NCI-H345 treated with DMSO at 0.1 percent for 48 hours (cell line): ENCODE results near the gene FAM181A.

Experiments
- DNase-seq: peaks from one replicate; lab custom pipeline; 2025; ENCODE audit not compliant: unreplicated experiment; lab: John Stamatoyannopoulos, UW

FAM181A gene

DNA sequence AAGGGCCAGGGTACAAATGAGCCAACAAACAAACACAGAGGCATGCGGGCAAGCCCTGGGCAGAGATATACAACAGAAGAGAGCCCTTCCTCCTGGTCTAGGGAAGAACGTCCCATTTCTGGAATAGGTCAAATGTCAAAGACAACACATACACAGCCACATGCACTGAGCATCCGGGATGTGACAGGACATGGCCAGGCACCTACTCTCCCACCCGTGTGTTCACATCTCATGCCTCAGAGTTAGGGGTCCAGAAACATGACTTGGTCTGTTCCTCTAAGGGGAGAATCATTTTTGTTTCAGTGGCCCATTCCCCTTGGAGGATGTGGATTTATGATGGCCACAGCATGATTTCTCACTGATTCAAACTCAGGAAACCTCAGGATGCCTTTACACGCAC lies 50.0 kb downstream of the FAM181A start:
- no peak for DNase-seq

DNA sequence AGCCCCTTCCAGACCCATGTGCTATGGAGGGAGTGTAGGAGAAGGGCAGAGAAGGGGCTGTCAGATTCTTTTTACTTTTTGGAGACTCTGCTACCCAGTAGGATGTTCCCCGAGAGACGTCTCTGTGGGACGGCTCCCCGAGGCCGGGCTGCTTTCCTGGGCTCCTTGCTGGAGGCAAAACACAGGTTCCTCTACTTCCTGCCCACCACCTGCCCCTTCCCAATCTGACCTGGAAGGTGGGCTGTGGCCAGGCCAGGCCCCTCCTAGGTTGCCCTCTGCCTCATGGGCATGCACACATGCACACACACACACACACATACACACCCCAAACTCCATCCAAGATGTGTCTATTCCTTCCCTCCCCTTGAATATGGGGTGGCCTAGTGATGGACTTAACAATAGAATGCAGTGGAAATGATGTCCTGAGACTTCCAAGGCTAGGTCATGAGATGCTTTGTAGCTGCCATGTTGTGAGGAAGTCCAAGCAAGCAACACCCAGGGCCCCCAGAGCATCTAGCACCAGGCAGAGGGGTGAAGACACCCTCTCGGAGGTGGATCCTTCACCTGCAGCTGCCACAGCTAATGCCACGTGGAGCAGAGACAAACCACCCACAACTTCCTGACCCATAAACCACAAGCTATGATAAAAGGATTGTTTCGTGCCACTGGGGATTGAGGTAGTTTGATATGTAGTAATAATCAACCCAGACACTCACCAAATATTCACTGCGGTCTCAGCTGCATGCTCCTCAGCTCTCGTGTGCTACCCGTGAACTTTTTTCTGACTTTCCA lies 50.8 kb downstream of the FAM181A start:
- no peak for DNase-seq

DNA sequence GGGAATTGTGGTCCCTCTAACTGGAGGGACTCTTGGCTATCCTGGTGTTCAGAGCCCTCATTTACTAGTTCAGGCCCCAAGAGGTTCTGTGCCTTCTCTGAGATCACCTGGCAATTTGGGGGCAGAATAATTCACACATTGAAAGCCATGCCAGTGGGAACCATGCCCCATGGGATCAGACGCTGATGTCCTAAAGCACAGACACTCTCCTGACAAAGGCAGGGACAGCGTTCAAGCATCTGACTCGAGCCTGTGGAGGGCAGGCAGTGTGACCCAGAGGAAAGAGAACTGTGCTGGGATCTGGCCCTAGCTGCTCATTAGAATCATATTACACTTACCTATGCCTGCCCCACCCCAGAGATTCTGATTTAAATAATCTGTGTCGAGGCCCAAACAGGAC lies 51.6 kb downstream of the FAM181A start:
- no peak for DNase-seq
